Hematopoietic multipotent progenitor cell treated with erythropoietin and hydrocortisone succinate and interleukin-3 and kit ligand, for 17 days (in vitro differentiated cells): ENCODE data around the gene KAZN.

Source experiments
- DNase-seq: peaks from one replicate; pipeline ENCODE4 v3.0.0-alpha.2; 2015; ENCODE audit warnings: low spot score

The KAZN gene

DNA sequence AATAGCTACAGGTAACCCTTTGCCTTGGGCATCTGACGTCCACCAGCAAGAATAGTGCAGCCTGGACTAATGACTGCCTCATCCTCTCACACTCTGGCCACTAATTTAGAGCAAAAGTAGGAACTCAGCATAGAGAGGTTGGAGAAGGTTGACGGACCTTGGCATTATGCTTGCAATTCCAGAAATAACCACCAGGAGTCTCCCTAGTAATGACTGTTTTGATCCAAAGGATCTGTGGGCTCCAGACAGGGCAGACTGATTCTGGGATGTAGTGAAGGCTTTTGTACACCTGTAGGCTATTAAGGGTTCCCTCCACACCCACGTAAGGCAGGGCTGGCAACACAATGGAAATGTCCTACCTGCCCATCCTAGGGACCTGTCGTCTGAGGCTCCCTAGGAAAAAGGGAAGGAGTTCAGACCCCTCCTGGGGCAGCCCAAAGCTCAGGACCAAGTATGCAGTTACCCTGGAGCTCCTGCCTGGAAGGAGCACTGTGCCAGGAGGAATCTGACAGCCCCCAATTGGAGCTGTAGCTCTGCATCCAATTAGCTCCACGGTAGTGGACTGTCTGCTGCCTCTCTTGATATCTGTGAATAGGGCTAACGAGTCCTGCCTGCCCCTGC is 464.1 kb downstream of the KAZN start:
- DNase-seq, result no peak

DNA sequence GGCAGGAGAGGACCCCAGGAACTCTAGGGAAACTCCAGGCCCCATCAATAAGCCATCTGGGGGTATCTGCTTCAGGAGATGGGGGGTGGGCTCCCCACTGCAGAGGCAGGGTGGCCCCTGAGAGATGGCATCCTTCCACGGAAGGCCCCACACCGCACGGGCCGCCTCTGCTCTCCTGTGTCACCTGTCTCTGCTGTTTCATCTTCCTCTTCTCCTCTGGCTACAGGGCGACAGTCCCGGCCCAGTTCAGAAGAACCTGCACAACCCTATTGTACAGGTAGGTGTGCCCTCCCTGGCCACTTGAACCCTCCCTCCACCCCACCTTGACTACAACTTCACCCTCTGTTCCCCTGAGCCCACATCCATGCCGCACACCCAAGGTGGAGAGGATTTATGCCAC is 464.9 kb downstream of the KAZN start:
- DNase-seq, result no peak

DNA sequence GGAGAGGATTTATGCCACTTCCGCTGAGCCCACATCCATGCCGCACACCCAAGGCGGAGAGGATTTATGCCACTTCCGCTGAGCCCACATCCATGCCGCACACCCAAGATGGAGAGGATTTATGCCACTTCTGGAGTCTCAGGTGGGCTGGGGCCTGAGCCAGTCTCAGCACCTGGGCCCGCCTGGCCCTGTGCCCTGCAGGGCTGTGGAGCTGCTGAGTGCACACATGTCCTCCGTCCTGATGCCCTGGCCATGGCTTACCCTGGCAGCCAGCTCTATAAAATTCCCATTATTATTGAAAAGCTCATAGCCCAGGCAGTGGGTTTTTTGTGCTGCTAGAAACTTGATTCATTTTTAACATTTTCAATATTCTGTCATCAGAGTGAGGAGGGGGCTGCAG is 465.3 kb downstream of the KAZN start:
- no peak for DNase-seq

DNA sequence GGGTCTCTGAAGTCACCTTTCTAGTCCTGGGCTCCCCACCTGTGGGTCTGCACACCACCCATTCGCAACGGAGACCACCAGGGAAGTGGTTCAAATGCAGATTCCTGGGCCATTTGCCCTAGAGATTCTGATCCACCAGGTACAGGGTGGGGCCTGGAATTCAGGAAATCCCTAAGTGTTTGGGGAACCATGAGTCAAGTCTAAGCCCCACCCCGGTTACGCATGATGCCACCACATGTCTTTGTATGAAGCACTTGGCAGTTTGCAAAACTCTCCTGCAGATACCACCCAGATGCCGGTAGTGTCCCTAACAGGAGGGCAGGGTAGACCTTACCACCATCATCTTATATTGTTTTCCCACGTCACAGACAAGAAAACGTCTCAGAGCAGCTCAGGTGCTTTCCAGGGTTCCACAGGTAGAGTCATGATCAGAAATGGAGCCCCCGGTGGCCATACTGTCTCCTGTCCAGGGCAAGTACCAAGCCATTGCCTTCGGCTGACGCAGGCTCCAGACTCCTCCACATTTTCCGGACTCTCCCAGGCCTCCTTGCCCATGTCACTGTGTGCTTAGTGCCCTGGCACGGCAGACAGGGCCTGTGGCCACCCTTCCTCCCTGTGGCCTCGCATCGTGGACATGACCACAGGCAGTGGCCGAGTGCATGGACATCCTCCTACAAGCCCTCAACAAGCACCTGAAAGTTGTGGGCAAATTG is 465.9 kb downstream of the KAZN start:
- no peak for DNase-seq

DNA sequence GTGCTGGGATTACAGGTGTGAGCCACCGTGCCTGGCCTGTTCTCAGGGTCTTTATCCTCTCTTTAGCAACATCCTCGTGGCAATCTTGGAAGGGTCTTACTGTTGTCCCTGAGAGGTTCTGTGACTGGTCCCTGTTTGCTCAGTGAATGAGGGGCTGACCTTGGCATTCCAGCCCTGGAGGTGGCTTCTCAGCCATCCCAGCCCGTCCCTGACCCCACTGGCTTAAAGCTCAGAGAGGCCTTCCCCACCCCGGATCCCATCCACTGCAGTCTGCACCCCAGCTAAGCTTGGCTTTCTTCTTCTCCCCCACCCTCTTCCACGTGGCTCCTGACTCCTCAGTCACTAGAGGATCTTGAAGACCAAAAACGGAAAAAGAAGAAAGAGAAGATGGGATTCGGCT is 466.8 kb downstream of the KAZN start:
- DNase-seq, result no peak

DNA sequence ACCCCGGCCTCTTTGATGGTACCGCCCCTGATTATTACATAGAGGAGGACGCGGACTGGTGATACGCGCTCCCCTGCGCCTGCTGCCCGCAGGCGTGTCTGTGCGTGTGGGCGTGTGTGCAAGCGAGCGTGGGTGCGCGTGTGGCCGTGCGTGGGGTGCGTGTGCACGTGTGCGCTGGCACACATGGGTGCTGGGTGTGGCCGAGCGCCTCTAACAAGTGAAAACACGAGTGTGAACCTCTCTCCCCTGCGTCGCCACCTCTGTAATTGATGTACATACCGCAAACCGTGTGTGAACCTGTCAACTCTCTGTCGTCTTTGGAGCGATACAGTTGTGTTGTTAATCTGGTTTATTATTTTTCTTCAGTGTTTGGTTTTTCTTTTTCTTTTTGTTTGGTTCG is 467.3 kb downstream of the KAZN start:
- DNase-seq, result no peak

DNA sequence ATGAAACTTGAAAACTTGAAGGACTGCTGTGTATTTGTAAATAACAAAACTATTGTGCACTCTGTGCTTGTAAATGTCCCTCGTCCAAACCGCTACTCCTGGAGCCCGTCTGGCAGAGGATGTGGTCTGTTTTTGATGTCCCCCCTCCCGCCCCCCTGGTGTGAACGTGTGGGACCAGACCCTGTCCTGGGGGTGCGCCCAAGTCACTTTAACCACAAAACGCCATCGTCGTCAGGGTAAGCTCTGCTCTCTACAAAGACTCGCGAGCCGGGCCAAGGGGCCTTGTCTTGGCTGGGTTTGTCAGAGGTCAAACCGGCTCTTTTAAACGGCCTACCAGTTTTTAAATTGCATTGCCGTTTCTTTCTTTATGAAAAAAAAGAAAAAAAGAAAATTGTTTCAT is 467.7 kb downstream of the KAZN start:
- no peak for DNase-seq

DNA sequence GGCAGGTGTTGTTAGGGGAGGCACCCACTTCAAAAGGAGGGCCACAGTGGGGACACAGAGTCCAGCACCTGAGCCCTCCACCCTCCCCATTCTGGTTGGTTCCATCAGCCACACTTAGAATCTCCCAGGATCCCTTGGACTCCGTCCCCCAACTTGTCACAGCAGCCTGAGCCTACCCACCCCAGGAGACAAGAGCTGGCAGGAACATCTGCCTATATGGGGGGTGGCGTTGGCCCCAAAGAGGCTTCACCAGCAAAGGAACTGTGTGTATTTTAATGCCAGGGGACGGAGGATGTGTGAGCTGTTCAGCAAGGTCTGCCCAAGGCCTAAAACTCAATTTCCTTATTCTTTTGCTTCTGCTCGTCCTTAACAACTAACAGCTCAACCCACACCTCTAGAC is 468.7 kb downstream of the KAZN start:
- no peak for DNase-seq

DNA sequence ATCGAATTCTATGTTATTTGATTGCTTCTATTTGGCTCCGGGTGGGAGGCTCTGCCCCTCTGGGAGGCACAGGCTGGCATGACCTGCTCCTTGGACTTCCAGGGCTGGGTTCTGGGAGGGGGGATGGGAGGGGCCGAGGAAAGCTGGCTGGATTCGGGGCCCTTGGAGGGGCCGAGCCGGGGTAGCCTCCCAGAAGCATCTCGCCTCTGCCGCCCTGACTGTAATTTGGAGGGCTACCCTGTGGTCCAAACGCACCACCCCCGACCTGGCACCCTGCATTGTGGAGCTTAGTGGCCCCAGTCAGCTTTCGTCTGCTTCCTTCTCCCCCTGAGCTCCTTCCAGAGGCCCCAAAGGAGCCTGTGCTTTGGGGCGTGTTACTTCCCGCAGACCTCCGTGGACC is 469.7 kb downstream of the KAZN start:
- no peak for DNase-seq

DNA sequence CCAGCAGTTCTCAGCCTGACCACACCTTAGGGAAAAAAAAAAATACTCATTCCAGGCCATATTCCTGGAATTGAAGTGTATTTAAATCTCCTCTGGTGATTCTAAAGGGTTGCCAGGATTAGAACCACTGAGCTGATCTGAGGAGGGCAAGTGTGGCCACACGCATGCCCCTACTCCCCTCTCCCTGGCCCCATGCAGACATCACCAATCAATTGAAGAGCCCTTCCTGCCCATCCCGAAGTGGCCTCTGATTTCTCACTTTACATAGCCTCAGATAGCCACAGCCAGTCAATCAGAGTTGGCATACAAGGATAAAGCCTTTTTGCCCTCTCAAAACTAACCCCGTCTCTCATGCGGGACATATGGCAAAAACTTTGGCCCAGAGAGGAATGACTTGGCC is 470.5 kb downstream of the KAZN start:
- no peak for DNase-seq

DNA sequence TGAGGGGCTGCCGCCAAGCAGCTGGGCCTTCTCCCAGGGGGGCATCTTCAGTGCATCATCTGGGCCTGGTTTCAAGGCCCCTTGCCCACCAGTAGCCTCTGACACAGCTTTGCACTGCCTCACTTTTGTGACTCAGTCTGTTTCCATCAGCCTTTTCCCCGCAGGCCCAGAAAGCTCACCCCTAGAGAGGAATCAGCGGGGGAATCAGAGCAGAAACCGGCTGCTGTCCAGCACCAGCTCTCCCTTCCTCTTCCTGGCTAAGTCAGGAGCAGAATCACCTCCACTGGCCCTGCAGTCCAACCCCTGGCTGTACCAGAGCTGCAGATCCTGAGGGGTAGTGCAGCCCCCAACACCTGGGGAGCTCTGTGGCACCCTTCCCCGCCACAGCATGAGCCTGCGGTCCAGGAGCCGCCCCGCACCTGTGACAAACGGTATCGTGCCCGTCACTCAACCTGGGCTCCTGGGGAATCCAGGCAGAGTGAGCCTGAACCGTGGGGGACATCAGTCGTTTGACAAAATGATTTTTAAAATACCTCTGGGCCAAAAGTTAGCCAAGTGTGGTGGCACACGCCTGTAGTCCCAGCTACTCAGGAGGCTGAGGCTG is 471.8 kb downstream of the KAZN start:
- no peak for DNase-seq

DNA sequence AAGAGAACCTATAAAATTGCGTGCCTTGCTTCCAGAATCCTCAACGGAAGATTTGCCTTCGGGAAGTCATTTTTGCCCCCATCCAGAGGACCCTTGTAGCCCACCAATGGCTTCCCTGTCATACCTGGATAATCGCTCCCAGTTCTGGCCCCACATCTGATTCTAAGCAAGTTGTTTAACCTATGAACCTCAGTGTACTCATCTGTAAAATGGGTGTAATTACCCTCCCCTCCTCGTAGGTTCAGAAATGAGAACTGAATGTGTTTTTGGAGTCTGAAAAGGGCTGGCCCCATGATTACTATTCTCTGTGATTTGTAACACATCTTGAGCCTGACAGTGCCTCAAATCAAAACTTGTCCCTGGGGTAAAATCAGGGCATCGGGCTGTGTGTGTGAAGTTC is 473.5 kb downstream of the KAZN start:
- DNase-seq, result no peak

DNA sequence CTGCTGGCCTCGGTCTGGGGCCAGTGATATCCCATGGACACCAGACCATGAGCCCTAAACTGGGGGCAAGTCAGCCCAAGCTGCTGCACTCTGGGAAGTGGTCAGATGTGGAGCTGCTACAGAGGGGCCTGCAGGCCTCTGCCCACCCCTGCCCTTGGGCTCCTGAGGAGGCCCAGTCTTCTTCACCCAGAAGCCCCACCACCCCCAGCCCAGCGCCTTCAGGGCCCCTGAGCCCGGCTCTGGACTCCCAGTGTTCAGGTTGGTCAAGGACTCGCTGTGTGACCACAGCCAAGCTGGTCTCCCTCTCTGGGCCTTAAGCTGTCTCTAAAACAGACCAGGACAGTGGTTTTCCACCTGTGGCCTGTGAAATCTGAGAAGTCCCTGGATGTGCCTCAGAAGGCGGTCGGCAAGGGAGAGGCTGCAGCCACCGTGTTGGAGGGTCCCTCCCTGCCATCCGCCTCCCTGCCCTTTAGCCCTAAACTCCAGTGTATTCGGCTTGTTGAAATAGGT is 475.4 kb downstream of the KAZN start:
- no peak for DNase-seq

DNA sequence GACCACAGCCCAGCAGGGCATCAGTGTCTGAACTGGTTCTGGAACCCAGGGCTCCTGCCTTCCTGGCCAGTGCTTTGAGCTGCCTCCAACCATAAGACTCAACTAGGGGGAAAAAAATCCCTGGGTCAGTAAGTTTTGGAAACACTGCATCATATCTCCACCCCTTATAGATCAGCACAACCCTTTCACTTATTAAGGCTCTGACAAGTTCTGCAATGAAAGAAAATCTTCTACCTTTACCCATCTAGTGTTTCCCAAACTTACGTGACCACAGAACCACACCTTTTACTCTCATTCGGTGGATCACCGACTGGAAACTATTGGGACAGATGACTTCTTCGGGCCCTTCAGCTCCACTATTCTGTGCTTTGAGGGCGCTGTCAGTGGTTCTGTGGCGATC is 476.7 kb downstream of the KAZN start:
- no peak for DNase-seq

DNA sequence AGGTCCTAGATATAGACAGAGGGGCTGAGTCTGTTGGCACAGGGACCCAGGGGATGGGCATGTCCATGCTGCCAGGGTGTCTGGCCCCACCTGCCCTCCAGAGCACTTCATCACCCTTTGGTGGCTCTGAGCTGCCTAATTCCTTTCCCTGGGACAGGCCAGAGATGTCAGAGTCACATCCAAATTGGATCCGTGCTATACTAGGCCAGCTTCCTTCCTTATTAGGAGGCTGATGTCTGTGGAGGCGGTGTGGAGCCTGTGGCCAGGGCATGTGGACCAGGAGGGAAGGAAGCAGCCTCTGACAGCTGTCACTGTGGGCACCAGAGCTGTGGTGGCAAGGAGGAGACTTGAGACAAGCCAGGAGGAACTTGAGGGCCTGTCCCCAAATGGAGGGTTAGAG is 477.3 kb downstream of the KAZN start:
- DNase-seq, result no peak

DNA sequence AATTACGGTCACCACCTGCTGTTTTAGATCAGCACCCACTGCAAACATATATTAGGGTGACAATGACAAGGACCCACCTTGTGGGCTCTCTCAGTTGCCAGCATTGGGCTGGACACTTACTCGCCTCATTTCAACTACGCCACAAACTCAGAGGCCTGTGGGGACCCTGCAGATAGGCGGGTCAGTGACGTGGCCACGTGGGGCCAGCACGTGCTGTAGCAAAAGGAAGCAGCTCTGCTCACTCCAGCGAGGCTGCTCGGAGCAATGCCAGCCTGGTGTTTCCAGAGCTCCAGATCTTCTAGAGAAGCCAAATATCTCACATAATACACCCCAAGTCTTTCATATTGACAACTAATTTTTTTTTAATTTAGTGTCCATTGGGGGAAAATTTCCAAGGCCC is 478.3 kb downstream of the KAZN start:
- DNase-seq, result no peak

DNA sequence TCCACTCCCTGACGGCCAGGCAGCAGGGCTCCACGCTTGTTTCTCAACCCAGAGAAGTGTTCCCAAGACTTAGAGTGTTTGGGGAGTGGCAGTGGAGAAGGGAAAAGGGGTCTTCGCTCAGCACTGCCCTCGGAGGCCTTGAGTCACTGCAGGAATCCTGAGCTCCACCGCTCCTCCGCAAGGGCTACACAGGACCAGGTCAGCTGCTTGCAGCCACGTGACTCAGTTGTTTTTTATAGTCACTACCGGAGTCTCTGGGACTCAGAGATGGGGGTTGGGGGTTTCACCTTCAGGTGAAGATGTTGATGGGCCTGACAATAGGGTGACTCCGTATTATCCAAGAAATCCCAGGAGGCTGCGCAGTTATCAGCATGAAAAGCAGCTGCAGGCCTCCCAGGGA is 478.9 kb downstream of the KAZN start:
- DNase-seq, result no peak

DNA sequence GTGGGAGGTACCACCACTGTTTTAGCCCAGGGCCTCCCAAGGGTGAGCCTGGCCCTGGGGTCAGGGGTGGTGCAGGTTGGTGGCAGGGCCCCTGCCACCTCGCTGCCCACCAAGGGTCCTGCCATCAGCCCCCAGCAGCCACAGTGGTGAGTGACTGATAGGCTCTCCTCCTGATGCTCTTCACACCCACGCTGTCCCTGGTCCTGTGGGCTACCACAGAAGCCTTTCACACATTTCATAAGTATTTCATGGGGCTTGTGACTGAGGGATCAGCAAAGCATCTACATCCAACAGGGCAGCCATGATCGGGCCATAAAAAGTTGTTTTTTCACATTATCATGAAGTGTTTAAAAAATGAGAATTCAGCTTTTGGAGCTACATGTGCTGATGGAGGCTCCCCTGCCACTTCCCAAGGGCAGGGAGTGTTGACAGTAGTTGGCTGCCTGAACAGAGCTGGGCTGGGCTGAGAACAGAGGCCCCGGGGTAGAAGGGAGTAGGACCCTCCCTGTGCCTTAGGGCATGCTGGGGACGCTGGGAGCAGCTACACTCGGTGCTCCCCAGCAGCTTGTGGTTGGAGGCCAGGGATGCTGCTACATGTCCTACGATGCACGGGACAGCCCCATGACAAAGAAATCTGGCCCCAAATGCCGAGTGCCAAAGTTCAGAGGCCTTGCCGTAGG is 482.0 kb downstream of the KAZN start:
- no peak for DNase-seq

DNA sequence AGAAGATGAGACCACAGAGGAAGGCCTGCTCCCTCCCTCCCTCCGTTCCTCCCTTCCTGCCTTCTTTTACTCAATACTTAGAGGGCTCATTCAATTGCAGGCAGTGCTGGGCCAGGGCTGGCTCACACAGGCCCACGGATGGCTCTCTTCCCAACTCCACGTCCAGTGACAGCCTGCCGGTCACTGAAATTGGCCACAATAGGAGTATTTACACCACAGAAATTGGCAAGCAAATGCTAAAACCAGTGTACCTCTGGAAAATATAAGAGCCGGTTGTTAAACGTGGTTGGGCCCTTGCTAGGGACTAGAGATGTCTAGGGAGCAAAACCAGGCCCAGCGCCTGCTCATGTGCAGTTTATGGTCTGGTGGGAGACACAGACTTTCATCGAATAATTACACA is 482.6 kb downstream of the KAZN start:
- DNase-seq, result no peak

DNA sequence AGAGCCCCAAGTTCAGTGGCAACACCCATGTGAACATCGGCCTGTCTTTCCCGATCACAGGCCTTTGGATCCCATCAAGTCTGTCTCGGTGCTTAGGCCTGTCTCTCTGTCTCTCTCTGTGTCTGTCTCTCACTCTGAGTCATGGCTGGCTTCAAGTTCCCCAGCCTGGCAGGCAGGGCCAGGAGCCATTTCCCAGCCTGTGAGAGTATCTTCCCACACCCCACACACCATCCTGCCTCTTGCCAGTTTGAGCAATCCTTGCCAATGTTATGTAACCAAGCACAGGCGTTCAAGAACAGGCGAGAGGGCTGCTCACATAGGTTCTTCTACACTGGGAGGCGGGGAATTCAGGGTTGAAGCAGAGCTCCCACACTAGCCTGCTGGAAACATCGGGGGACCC is 485.1 kb downstream of the KAZN start:
- no peak for DNase-seq

DNA sequence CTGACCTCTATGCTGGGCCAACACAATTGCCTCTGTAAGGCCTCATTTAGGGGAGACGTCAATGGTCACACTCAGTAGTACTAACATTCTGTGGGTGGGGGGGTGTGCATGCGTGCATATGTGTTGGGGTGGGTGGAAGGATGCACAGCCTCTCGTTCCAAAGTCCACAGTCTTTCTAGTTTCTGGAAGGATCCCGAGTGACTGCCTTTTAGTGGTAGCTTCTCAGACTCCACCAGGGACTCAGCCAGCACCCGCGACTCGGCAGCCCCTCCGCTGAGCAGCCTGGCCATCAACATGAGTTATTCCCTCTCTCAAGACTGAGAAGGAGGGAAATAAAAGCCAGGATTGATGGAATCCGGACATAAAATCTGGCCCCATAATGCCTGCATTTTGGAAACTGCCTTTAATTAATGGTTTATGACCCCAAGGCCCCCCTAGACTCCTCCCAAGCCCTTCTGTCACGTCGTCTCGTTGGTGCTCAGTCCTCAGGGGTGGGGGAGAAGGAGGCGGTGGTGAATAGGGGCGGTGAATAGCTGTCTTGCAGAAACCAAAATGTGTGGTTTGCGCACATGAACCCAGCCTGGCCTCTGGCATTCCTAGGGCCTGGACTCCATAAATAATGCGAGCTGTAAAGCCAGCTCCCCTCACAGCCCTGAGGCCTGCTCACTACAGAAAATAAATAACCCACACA is 489.9 kb downstream of the KAZN start:
- DNase-seq, result no peak

DNA sequence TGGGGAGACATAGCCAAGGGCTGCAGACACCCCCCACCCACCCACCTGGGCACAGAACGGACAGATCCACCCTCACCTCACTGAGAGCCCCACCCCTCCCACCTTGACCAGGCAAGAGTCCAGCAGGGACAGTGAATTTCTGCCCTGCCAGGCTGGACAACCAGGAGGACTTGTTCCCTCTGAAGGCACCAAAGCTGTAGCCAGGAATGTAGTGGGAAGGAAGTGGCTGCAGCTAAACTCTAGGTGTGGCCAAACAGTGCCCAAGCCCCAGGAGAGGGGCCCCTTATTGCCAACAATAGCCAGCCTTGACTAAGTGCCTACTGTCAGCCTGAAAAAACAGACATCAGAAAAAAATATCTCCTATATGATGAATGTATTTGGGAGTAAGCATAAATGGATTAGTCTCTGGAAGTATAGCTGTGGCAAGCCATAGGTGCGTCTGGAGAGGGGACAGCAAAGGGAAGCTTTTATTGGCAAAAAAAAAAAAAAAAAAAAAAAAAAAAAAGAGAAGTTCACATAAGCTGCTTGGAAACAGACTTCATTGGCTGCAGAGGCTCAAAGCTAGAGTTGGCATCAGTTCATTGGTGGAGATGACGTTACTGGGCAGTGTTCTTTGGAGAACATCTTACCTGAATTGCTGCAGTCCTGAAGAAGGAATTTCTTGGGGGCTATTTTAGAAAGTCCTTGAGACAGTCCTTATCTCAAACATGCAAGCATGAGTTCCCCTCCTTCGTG is 490.9 kb downstream of the KAZN start:
- DNase-seq, result no peak
